PC-3 (cell line): ENCODE results near the gene B4GALT5.

Experiments used
- EZH2 ChIP-seq: fragments of 300-600 bp; sonication (generic); IDR thresholded peaks from one replicate; pipeline ENCODE4 v1.6.1; 2017; ENCODE audit warnings: antibody characterized with exemption, mild to moderate bottlenecking, low read length; ENCODE audit not compliant: unreplicated experiment
- TF ChIP-seq, protein P1 (sequence below): fragments of 300-600 bp; sonication (generic); conservative IDR thresholded peaks from 2 replicates; pipeline ENCODE4 v1.5.1; 2017; ENCODE audit warnings: antibody characterized with exemption, low read depth, mild to moderate bottlenecking, low read length

GRCh38 chr20:49665796-49666195 is 47.9 kb downstream of the B4GALT5 start:
- TF ChIP-seq, protein P1, sequence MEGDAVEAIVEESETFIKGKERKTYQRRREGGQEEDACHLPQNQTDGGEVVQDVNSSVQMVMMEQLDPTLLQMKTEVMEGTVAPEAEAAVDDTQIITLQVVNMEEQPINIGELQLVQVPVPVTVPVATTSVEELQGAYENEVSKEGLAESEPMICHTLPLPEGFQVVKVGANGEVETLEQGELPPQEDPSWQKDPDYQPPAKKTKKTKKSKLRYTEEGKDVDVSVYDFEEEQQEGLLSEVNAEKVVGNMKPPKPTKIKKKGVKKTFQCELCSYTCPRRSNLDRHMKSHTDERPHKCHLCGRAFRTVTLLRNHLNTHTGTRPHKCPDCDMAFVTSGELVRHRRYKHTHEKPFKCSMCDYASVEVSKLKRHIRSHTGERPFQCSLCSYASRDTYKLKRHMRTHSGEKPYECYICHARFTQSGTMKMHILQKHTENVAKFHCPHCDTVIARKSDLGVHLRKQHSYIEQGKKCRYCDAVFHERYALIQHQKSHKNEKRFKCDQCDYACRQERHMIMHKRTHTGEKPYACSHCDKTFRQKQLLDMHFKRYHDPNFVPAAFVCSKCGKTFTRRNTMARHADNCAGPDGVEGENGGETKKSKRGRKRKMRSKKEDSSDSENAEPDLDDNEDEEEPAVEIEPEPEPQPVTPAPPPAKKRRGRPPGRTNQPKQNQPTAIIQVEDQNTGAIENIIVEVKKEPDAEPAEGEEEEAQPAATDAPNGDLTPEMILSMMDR: no peak
- TF ChIP-seq EZH2: no peak
